Measurements from ENCODE around the gene ZCCHC10.

DNA sequence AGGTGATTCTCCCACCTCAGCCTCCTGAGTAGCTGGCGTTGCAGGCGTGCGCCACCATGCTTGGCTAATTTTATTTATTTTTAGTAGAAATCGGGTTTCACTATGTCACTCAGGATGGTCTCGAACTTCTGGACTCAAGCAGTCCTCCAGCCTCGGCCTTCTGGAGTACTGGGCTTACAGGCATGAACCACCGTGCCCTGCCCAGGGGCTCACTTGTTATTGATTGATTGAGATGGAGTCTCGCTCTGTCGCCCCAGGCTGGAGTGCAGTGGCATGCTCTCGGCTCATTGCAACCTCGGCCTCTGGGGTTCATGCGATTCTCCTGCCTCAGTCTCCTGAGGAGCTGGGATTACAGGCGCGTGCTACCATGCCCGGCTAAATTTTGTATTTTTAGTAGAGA is 27.1 kb upstream of the ZCCHC10 start:
- TF ChIP-seq POLR2A (IDR thresholded peaks at IDR 0.05) (no peak), CTCF (IDR thresholded peaks at IDR 0.05) (no peak), POLR2AphosphoS5 (IDR thresholded peaks at IDR 0.05) (no peak)

All from transverse colon (tissue), 4 donors.